NB4 (cell line): ENCODE measurements around the gene PDZD4.

Source experiments
- DNase-seq: peaks from one replicate; pipeline ENCODE4 v3.0.0; 2010; ENCODE audit warnings: low read depth
- H3K4me3 ChIP-seq: one replicate; pipeline ENCODE4 v1.5.1; 2011; ENCODE audit warnings: mild to moderate bottlenecking, low read depth, low read length, moderate library complexity
- CTCF ChIP-seq: IDR thresholded peaks from one replicate; pipeline ENCODE4 v1.5.1; 2012; ENCODE audit warnings: low read depth, low read length
- MAX ChIP-seq: IDR thresholded peaks from 2 replicates; pipeline ENCODE4 v1.6.1; 2011; ENCODE audit warnings: low read depth, low read length
- MYC ChIP-seq: IDR thresholded peaks from 2 replicates; pipeline ENCODE4 v1.6.1; 2011; ENCODE audit warnings: low read depth, low read length
- POLR2A ChIP-seq: IDR thresholded peaks from 2 replicates; pipeline ENCODE4 v1.6.1; 2011; ENCODE audit warnings: mild to moderate bottlenecking; ENCODE audit not compliant: insufficient read length; ENCODE audit errors: extremely low read depth

The PDZD4 gene

GRCh38 chrX:153830640-153831428 lies 490 bp upstream of the PDZD4 start:
- no peak for DNase-seq
- H3K4me3 ChIP-seq = no peak overlapping the region

GRCh38 chrX:153829549-153829798 lies 870 bp downstream of the PDZD4 start:
- no peak for TF ChIP-seq MAX
- no peak for TF ChIP-seq POLR2A
- no peak for TF ChIP-seq CTCF
- no peak for TF ChIP-seq MYC

More at GRCh38 chrX:153830640-153831428, 490 bp upstream of the PDZD4 start:
- TF ChIP-seq CTCF (no peak), POLR2A (no peak), MYC (no peak), MAX (no peak)

GRCh38 chrX:153828723-153829548 lies 1.4 kb downstream of the PDZD4 start:
- DNase-seq = no peak
- no peak overlapping the region for H3K4me3 ChIP-seq
- TF ChIP-seq MYC (no peak), CTCF (no peak), MAX (no peak), POLR2A (no peak)

More at GRCh38 chrX:153829549-153829798, 870 bp downstream of the PDZD4 start:
- no peak for DNase-seq
- no peak overlapping the region for H3K4me3 ChIP-seq

- TF ChIP-seq POLR2A = no peak
- no peak for TF ChIP-seq MYC
- no peak for TF ChIP-seq CTCF
- TF ChIP-seq MAX = no peak
- no peak for DNase-seq
- H3K4me3 ChIP-seq = no peak overlapping the region
These were observed 2.0 kb downstream of the PDZD4 start for GRCh38 chrX:153828308-153828707.

- TF ChIP-seq POLR2A (no peak), MAX (no peak), MYC (no peak), CTCF (no peak)
- no peak overlapping the region for H3K4me3 ChIP-seq
- no peak for DNase-seq
These were observed 2.4 kb downstream of the PDZD4 start for GRCh38 chrX:153827903-153828302.
